ENCODE measurements around the gene MYT1. TPM values are rescaled to one million over a fixed set of nuclear protein-coding genes. Genes with fewer than 3 reads are reported as not detected.
A peak's percentile ranks its signal among the peaks of the same experiment; 100 is the strongest.

Gene MYT1
- total RNA-seq, 3 donors from 2014 or later = under 0.01 TPM; not detected in 2

- intact Hi-C loops (cut with DNase I; ENCODE audit: low total_unique reads) = no loop called here
- no peak overlapping the region for H3K4me3 ChIP-seq
- no peak for TF ChIP-seq CTCF (IDR thresholded peaks at IDR 0.05)
- TF ChIP-seq POLR2AphosphoS5 (IDR thresholded peaks at IDR 0.05) = no peak
- no peak for TF ChIP-seq POLR2A (IDR thresholded peaks at IDR 0.05)
- H3K27ac ChIP-seq = no peak overlapping the region
- H3K27me3 ChIP-seq = peaks cover 0 to 24% of the 10 kb centered on the region in 2 donors
- no peaks in the 10 kb centered on the region for H3K36me3 ChIP-seq
- no peaks in the 10 kb centered on the region for H3K4me1 ChIP-seq
- peaks cover 0 to 8% of the 10 kb centered on the region in 2 donors for H3K9me3 ChIP-seq
- DNase-seq (ENCODE audit: low spot score in 2 of 2) = no peak
Observed at GRCh38 chr20:64144144-64144912, 19.9 kb upstream of the MYT1 start.

DNA sequence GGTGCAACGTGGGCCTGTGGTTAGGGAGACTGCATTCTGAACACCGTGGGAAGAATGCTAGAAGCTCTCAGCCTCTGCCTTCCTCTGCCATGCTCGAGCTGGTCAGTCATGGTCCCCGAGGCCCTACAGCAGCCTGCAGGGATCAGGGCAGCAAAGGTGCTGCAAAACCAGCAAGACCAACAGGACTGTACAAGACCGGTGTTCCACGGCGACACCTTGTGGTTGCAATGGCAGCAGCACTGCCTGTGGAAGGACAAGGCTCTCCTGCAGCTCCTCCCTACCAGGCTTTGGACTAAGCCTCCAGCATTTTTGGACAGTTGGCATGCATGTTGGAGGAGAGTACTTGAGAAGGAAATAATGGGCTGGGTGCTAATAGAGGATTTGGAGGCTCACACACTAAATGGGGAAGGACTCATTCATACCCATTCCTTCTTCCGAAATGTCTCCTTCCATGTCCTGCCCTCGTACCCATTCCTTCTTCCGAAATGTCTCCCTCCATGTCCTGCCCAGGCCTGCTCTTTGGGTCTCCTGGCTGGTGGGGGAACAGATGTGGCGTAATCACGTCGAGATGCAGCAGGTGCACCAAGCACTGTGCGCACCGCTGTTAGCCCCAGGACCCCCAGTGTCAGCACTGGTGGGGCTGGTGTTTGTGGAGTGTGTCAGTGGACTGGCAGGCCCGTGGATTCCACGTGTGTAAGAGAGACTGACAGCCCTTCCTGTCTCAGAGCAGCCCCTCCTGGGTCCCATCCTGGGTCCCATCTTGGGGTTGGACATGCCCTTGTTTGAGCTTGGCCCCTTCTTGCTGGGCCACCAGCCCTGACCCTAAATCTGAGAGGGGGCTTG, 18.6 kb upstream of the MYT1 start:
- intact Hi-C loops (cut with DNase I; ENCODE audit: low total_unique reads) = no loop called here
- Histone ChIP-seq H3K4me1 (no peaks in the 10 kb centered on the region), H3K9me3 (peaks cover 0 to 8% of the 10 kb centered on the region in 2 donors), H3K27me3 (peaks cover 0 to 24% of the 10 kb centered on the region in 2 donors), H3K27ac (no peak overlapping the region), H3K4me3 (no peak overlapping the region), H3K36me3 (no peaks in the 10 kb centered on the region)
- DNase-seq (ENCODE audit: low spot score in 2 of 2) = peak in 1 of 2 donors; percentile 36
- TF ChIP-seq CTCF (IDR thresholded peaks at IDR 0.05) (no peak), POLR2A (IDR thresholded peaks at IDR 0.05) (no peak), POLR2AphosphoS5 (IDR thresholded peaks at IDR 0.05) (no peak)

- Histone ChIP-seq H3K36me3 (no peaks in the 10 kb centered on the region), H3K4me1 (no peaks in the 10 kb centered on the region), H3K9me3 (peaks cover 0 to 8% of the 10 kb centered on the region in 2 donors), H3K4me3 (no peak overlapping the region), H3K27ac (no peak overlapping the region), H3K27me3 (peaks cover 0 to 19% of the 10 kb centered on the region in 2 donors)
- DNase-seq (ENCODE audit: low spot score in 2 of 2) = no peak
- intact Hi-C loops (cut with DNase I; ENCODE audit: low total_unique reads) = no loop called here
- no peak for TF ChIP-seq CTCF (IDR thresholded peaks at IDR 0.05)
- TF ChIP-seq POLR2A (IDR thresholded peaks at IDR 0.05) = no peak
- TF ChIP-seq POLR2AphosphoS5 (IDR thresholded peaks at IDR 0.05) = no peak
Observed at GRCh38 chr20:64146301-64146935, 17.8 kb upstream of the MYT1 start.

DNA sequence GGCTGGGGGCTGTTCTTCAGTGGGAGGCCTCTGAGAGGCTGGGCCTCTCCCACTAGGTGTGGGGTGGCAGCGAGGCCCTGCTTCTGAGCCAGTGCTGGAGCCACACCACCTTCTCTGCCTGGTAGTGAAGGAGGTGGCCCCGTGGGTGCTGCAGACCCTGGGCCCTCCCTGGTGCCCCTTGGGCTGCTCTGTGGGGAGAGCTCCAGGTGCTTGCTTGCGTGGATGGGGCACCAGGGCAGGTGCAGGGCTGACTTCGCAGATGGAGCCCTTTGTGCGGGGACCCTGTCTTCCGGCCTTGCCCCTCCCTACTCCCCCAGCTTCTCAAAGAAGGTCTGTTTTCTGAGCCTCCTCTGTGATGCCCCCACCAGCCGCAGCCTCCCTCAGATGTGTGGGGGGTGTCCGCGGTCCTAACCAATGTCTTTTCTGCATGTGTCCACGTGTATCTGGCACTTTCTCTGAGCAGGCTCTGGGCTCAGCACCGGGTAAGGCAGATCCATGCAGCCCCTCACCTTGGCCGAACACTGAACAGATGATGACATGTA, 17.2 kb upstream of the MYT1 start:
- Histone ChIP-seq H3K36me3 (no peaks in the 10 kb centered on the region), H3K9me3 (peaks cover 0 to 8% of the 10 kb centered on the region in 2 donors), H3K27me3 (peaks cover 0 to 19% of the 10 kb centered on the region in 2 donors), H3K4me3 (no peak overlapping the region), H3K4me1 (no peaks in the 10 kb centered on the region), H3K27ac (no peak overlapping the region)
- no peak for DNase-seq (ENCODE audit: low spot score in 2 of 2)
- TF ChIP-seq POLR2AphosphoS5 (IDR thresholded peaks at IDR 0.05) (no peak), POLR2A (IDR thresholded peaks at IDR 0.05) (no peak), CTCF (IDR thresholded peaks at IDR 0.05) (no peak)
- intact Hi-C loops (cut with DNase I; ENCODE audit: low total_unique reads) = no loop called here

Data from breast epithelium (tissue), 4 donors.